HepG2 (cell line): Measurements from ENCODE around the gene CCDC120. TPM values are rescaled to one million over a fixed set of nuclear protein-coding genes. Genes with fewer than 3 reads are reported as not detected.

Experiments used
- HNRNPK ChIP-seq: fragments of 200-400 bp; formaldehyde crosslinking; IDR thresholded peaks from 2 replicates; pipeline ENCODE4 v1.6.1; 2018; ENCODE audit warnings: low read length, low read depth, moderate library complexity, mild to moderate bottlenecking; ENCODE audit not compliant: poor library complexity, severe bottlenecking
- JARID2 ChIP-seq: sonication (generic); formaldehyde crosslinking; IDR thresholded peaks from 2 replicates; pipeline ENCODE4 v1.8.1; 2023; ENCODE audit warnings: missing genetic modification reagents, inconsistent platforms; ENCODE audit not compliant: insufficient replicate concordance
- MTF2 ChIP-seq: sonication (generic); formaldehyde crosslinking; IDR thresholded peaks from 2 replicates; pipeline ENCODE4 v1.5.0; 2020; ENCODE audit warnings: missing genetic modification reagents, borderline replicate concordance
- PHF5A ChIP-seq: IDR thresholded peaks from one replicate; pipeline ENCODE4 v1.6.1; 2018; ENCODE audit warnings: low read depth, missing genetic modification reagents; ENCODE audit not compliant: unreplicated experiment
- RNF2 ChIP-seq: fragments of 450-650 bp; conservative IDR thresholded peaks from 2 replicates; pipeline ENCODE4 v1.6.1; 2016; ENCODE audit warnings: low read depth
- TBL1XR1 ChIP-seq: fragments of 150-350 bp; IDR thresholded peaks from 2 replicates; pipeline ENCODE4 v1.6.1; 2014; ENCODE audit warnings: borderline replicate concordance, low read length; ENCODE audit not compliant: partially characterized antibody
- TGIF2 ChIP-seq: IDR thresholded peaks from 2 replicates; pipeline ENCODE4 v1.6.1; 2016; ENCODE audit warnings: control low read depth, missing compliant biosample characterization
- ZBTB1 ChIP-seq: sonication (generic); formaldehyde crosslinking; IDR thresholded peaks from 2 replicates; pipeline ENCODE4 v1.4.0; 2020; ENCODE audit warnings: missing genetic modification reagents, borderline replicate concordance
- ZNF292 ChIP-seq: sonication (generic); formaldehyde crosslinking; IDR thresholded peaks from 2 replicates; pipeline ENCODE4 v1.8.1; 2022; ENCODE audit warnings: mild to moderate bottlenecking, low read depth, missing genetic modification reagents, borderline replicate concordance
- ZNF3 ChIP-seq: IDR thresholded peaks from 2 replicates; pipeline ENCODE4 v1.7.0; 2017; ENCODE audit warnings: inconsistent platforms
- ZNF503 ChIP-seq: sonication (generic); formaldehyde crosslinking; IDR thresholded peaks from 2 replicates; pipeline ENCODE4 v1.4.0; 2020; ENCODE audit warnings: missing genetic modification reagents
- polyA plus RNA-seq, 8 experiments: library from polyadenylated mRNA; depleted of rRNA in 3 of 8; stranded (reverse) in 7 of 8; unstranded in 1 of 8; fragments of >200 nt; fragmentation: Illumina TruSeq in 4 of 8; extraction: Trizol in 4 of 8; gene quantifications; 2 replicates each; pipeline versions ENCODE4 v1.2.1 to v1.2.3, GENCODE V29; 2011 to 2016; ENCODE audit warnings: low read depth in 4 of 8, missing spikeins in 1 of 8, mixed read lengths in 1 of 8; ENCODE audit not compliant: insufficient read depth in 1 of 8
- total RNA-seq, 5 experiments: library from RNA; depleted of rRNA; stranded (reverse); fragments of >200 nt; fragmentation: Illumina TruSeq; extraction: Trizol; gene quantifications; 2 replicates each; pipeline ENCODE4 v1.2.3, GENCODE V29; 2016; ENCODE audit warnings: low read depth in 1 of 5
- TF ChIP-seq, protein P1 (sequence below): sonication (generic); formaldehyde crosslinking; IDR thresholded peaks from 2 replicates; pipeline ENCODE4 v1.4.0; 2020; ENCODE audit warnings: missing genetic modification reagents
- TF ChIP-seq, protein P2 (sequence below): sonication (generic); formaldehyde crosslinking; conservative IDR thresholded peaks from 2 replicates; pipeline ENCODE4 v1.4.0; 2020; ENCODE audit warnings: mild to moderate bottlenecking, missing genetic modification reagents, moderate library complexity
- TF ChIP-seq, protein P3 (sequence below): sonication (generic); formaldehyde crosslinking; IDR thresholded peaks from 2 replicates; pipeline ENCODE4 v1.8.1; 2023; ENCODE audit warnings: mild to moderate bottlenecking, missing genetic modification reagents
- TF ChIP-seq, protein P4 (sequence below): sonication (generic); formaldehyde crosslinking; IDR thresholded peaks from 2 replicates; pipeline ENCODE4 v1.8.0; 2022; ENCODE audit warnings: mild to moderate bottlenecking, missing genetic modification reagents, moderate library complexity

CCDC120 gene
- total and polyA plus RNA-seq, 2 of the 13 experiments (the other 11 are each of a cell fraction or from before 2014, with no cell fraction given): 0.89 to 3.2 TPM

GRCh38 chrX:49043220-49043986 is 15.4 kb upstream of the CCDC120 start, which contains the start of gene TFE3 (continued):
- TF ChIP-seq, protein P1, sequence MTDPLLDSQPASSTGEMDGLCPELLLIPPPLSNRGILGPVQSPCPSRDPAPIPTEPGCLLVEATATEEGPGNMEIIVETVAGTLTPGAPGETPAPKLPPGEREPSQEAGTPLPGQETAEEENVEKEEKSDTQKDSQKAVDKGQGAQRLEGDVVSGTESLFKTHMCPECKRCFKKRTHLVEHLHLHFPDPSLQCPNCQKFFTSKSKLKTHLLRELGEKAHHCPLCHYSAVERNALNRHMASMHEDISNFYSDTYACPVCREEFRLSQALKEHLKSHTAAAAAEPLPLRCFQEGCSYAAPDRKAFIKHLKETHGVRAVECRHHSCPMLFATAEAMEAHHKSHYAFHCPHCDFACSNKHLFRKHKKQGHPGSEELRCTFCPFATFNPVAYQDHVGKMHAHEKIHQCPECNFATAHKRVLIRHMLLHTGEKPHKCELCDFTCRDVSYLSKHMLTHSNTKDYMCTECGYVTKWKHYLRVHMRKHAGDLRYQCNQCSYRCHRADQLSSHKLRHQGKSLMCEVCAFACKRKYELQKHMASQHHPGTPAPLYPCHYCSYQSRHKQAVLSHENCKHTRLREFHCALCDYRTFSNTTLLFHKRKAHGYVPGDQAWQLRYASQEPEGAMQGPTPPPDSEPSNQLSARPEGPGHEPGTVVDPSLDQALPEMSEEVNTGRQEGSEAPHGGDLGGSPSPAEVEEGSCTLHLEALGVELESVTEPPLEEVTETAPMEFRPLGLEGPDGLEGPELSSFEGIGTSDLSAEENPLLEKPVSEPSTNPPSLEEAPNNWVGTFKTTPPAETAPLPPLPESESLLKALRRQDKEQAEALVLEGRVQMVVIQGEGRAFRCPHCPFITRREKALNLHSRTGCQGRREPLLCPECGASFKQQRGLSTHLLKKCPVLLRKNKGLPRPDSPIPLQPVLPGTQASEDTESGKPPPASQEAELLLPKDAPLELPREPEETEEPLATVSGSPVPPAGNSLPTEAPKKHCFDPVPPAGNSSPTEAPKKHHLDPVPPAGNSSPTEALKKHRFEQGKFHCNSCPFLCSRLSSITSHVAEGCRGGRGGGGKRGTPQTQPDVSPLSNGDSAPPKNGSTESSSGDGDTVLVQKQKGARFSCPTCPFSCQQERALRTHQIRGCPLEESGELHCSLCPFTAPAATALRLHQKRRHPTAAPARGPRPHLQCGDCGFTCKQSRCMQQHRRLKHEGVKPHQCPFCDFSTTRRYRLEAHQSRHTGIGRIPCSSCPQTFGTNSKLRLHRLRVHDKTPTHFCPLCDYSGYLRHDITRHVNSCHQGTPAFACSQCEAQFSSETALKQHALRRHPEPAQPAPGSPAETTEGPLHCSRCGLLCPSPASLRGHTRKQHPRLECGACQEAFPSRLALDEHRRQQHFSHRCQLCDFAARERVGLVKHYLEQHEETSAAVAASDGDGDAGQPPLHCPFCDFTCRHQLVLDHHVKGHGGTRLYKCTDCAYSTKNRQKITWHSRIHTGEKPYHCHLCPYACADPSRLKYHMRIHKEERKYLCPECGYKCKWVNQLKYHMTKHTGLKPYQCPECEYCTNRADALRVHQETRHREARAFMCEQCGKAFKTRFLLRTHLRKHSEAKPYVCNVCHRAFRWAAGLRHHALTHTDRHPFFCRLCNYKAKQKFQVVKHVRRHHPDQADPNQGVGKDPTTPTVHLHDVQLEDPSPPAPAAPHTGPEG (CRISPR knock-in tag): peak; percentile 32; the same call in 1 of the 2 replicates
- TF ChIP-seq ZBTB1 (no peak), TGIF2 (CRISPR knock-in tag) (no peak), PHF5A (CRISPR knock-in tag) (no peak), ZNF292 (no peak), HNRNPK (peak; percentile 38), MTF2 (CRISPR knock-in tag) (no peak), ZNF3 (0 out of 2 replicates have a peak, but pooled peaks have one; percentile 43), ZNF503 (no peak), RNF2 (no peak), TBL1XR1 (no peak), JARID2 (CRISPR knock-in tag) (no peak)
- TF ChIP-seq, protein P2, sequence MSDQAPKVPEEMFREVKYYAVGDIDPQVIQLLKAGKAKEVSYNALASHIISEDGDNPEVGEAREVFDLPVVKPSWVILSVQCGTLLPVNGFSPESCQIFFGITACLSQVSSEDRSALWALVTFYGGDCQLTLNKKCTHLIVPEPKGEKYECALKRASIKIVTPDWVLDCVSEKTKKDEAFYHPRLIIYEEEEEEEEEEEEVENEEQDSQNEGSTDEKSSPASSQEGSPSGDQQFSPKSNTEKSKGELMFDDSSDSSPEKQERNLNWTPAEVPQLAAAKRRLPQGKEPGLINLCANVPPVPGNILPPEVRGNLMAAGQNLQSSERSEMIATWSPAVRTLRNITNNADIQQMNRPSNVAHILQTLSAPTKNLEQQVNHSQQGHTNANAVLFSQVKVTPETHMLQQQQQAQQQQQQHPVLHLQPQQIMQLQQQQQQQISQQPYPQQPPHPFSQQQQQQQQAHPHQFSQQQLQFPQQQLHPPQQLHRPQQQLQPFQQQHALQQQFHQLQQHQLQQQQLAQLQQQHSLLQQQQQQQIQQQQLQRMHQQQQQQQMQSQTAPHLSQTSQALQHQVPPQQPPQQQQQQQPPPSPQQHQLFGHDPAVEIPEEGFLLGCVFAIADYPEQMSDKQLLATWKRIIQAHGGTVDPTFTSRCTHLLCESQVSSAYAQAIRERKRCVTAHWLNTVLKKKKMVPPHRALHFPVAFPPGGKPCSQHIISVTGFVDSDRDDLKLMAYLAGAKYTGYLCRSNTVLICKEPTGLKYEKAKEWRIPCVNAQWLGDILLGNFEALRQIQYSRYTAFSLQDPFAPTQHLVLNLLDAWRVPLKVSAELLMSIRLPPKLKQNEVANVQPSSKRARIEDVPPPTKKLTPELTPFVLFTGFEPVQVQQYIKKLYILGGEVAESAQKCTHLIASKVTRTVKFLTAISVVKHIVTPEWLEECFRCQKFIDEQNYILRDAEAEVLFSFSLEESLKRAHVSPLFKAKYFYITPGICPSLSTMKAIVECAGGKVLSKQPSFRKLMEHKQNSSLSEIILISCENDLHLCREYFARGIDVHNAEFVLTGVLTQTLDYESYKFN (CRISPR knock-in tag): no peak; the same call in 1 of the 2 replicates
- TF ChIP-seq, protein P3, sequence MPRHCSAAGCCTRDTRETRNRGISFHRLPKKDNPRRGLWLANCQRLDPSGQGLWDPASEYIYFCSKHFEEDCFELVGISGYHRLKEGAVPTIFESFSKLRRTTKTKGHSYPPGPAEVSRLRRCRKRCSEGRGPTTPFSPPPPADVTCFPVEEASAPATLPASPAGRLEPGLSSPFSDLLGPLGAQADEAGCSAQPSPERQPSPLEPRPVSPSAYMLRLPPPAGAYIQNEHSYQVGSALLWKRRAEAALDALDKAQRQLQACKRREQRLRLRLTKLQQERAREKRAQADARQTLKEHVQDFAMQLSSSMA (CRISPR knock-in tag): no peak
- TF ChIP-seq, protein P4, sequence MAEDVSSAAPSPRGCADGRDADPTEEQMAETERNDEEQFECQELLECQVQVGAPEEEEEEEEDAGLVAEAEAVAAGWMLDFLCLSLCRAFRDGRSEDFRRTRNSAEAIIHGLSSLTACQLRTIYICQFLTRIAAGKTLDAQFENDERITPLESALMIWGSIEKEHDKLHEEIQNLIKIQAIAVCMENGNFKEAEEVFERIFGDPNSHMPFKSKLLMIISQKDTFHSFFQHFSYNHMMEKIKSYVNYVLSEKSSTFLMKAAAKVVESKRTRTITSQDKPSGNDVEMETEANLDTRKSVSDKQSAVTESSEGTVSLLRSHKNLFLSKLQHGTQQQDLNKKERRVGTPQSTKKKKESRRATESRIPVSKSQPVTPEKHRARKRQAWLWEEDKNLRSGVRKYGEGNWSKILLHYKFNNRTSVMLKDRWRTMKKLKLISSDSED (CRISPR knock-in tag): no peak
